T-helper 1 cell (primary cell): Measurements from ENCODE around the gene IL15RA.
A peak's percentile ranks its signal among the peaks of the same experiment; 100 is the strongest.

Experiments
- DNase-seq, 5 donors: peaks; one replicate each; pipeline ENCODE4 v3.0.0-alpha.2; 2012 to 2020
- total RNA-seq, 4 donors: gene quantifications; one replicate each; lab custom pipeline; 2026; lab: John Stamatoyannopoulos, UW

The IL15RA gene
- total RNA-seq, result 5.5 to 7.9 (median 6.4) reads per million in 4 donors

DNA sequence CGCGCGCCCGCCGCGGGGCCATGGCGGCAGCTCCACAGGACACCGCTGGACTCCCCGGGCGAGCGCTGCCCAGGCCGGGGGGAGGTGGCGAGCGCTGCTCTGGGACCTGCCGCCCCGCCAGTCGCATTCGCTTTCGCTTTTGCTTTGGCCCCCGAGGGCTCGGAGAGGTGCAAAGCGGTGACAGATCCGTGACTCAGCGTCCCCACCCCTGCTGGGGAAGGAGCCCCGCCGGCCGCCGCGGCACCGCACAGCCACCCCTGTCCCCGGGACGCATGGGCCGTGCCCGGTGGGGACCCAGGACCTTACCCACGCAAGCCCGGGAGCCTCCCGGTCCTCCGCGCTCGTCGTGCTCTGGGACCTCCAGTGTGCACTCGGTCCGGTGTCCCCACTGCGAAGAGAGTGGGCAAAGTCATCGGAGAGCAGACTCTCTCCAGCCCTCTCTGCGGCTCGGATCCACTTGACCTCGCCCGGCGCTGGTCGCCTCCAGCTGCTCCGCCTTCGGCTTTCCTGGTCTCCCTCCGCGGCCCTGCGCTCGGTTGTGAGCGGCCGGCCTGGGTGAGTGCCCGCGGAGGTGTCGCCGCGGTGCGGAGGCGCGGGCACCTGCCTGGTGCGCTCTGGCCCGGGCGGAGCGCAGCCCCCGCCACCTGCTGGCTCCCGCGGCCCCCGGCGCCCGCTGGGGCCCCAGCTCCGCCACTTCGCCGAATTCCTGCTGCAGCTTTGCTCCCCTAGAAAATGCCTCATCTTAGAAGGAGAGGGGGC lies at the start of gene IL15RA:
IL15RA (minus strand) TSS at position 73 of the 759 bp plus-strand sequence; CDS start at position 22, 51 bp downstream.
- DNase-seq, result peak; percentile 68 to 88 (median 75)

DNA sequence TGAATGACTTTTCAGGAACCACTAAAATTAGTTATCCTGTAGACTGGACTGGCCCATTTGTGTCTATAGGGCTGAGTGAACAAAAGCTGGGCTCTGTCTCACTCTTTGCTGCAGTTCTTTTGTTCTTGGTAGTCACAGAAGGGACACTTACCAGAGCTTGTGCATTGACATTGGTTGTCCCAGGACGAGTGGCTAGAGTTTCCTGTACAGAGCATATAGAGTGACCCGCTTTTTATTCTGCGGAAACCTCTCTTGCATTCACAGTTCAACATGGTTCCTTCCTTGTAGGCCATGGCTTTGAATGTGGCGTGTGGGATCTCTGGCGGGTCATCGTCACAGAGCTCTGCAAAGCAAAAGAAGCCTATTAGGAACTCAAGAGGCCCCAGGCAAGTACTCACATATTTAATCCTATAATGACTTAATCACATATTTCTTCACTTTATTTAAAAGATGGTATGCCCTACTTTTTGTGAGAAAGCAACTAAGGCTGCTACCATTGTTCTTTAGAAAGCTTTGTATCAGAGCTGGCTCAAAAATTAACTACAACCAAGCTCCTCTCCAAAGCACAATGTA lies 48.4 kb upstream of the IL15RA start:
- no peak for DNase-seq

- DNase-seq, result no peak
These were observed 47.0 kb upstream of the IL15RA start for GRCh38 chr10:6024334-6024682.

GRCh38 chr10:6023661-6024333 lies 46.5 kb upstream of the IL15RA start:
- no peak for DNase-seq

GRCh38 chr10:6022660-6023059 lies 45.3 kb upstream of the IL15RA start:
- no peak for DNase-seq

DNA sequence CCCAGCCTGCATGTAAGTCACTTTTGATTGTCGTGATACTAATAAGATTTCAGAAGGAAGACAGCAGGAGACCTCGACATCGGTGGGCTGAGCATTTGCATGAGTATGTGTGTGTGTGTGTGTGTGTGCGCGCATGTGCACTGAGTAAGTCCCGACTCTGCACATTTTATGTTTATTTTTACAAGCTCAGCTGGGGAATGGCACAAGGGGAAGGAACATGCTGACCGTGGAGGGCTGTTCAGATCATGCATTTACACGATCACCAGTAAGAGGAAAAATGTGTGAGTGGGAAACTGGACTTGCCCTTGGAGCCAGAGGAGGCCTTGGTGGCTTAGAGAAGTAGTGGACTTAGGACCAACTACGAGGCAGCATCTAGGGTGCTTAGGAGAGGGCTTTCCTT lies 43.5 kb upstream of the IL15RA start:
- no peak for DNase-seq

- DNase-seq, result no peak
These were observed 42.5 kb upstream of the IL15RA start for GRCh38 chr10:6019796-6020195.

GRCh38 chr10:6019010-6019782 lies 41.9 kb upstream of the IL15RA start:
- DNase-seq, result no peak

GRCh38 chr10:6018422-6018821 lies 41.1 kb upstream of the IL15RA start:
- no peak for DNase-seq

DNA sequence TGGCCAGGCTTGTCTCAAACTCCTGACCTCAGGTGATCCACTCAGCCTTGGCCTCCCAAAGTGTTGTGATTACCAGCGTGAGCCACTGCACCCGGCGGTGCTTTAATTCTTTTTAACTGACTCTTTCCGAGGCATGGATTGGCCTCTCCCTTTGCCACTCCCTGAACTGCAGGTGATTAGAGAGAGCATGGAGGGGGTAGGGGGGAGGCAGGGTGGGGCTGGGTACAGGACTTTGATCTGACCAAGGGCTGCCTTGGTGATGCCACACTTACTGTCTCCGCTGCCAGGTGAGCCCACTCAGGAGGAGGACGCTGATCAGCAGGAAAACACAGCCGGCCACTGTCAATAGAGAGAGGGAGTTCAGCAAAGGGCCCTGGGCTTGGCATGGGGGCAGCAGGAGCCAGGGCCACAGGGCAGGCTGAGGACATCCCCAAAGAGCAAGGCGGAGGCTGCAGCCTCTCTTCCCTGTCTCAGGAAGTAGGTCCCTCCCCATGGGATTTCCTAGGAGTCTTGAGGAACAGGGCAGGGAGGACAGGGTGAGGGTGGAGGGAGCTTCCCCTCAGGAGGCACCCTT lies 40.5 kb upstream of the IL15RA start:
- DNase-seq, result no peak

DNA sequence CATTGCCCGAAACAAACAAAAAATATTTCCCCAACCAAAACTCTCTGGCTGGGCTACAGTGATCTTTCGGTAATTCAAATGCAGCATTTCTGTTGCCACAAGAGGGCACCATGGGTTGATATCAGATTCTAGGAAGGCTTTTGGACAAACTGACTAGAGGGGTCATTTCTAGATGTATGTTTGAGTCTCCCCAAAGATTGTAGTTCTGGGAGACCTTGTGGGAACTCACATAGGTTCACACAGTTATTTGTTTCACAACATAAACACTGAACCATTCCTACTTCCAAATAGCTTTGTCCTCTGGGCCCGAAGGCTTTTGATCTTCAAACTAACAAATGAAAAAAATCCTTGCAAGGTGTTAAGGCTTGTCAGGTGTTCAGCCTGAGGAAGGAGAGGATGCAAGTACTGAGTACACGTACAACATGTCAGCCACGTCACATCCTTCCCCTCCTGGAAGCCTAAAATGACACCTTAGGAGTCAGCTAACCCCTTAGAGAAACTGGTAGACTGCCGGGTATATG lies 37.0 kb upstream of the IL15RA start:
- peak in 4 of 5 donors; percentile 47 to 72 (median 60) for DNase-seq

DNA sequence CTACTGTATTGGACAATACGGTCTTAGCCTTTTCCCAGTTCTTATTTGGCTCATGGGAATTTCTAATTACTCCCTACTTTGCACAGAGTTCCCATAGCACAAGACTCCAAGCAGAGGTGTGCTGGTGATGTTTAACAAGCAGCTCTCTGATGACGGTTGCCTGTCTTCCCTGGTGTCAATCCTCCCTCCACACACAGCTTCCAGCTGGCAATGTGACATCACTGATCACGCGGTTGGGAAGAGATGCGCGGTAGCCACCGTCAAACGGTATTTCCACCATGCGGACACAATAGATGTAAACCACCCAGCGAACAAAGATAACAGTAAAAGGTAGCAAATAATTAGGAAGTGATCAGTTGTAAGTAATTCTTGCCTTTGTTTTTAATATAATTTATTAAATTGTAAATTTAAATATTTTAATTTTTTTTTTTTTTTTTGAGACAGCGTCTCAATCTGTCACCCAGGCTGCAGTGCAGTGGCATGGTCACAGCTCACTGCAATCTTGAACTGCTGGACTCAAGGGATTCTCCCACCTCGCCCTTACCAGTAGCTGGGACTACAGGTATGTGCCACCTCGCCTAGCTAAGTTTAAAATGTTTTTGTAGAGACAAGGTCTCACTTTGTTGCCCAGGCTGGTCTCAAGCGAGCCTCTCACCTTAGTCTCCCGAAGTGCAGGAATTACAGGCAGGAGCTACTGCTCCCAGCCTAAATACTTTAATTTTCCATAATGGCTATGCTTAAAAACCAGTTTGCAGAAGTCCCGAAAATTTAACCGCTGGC lies 36.3 kb upstream of the IL15RA start:
- DNase-seq, result no peak

DNA sequence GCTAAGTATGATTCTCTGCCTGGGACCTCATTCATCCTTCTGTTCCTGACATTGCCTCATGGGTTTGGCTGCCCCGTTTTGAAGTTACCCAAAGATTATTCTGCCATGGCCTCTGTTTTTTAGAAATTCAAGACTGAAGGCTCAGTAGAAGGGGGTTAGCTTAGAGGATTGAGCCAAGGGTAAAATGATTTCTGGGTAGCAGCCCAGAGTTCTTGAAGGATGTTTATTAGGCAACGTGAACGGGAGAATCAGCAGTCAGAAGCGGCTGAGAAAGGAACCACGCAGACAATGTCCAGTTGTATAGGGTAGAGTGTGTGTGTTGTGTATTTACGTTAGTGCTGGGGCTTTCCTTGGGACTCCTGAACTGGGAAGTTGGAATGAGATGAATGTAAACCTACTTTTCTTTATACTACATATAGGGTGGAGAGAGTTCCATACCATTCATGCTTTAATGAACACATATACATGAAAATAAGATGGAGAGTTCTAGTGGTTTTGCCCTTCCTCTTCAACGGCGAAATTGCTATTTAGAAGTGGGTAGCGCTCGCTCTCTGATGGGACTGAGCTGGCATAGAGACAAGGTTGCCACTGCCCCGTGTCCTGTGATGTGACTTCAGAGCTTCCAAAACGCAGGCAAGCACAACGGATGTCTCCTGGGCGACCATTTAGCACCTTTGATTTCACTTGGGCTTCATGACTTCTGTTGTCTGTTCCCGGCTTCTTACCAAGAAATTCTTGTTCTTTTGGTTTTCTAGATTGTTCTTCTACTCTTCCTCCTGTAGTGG lies 35.0 kb upstream of the IL15RA start:
- no peak for DNase-seq

DNA sequence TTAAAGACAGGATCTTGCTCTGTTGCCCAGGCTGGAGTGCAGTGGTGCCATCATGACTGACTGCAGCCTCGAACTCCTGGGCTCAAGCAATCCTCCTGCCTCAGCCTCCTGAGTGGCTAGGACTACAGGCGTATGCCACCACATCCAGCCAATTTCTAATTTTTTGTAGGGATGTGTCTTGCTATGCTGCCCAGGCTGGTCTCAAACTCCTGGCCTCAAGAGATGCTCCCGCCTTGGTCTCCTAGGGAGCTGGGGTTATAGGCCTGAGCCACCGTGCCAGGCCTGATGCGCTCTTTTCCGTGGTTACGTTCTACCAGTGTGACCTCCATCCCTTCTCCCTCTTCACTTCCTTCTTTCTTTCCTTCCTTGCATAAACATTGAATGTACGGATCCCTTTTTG lies 34.2 kb upstream of the IL15RA start:
- DNase-seq, result no peak

GRCh38 chr10:6010569-6010968 lies 33.2 kb upstream of the IL15RA start:
- DNase-seq, result no peak

DNA sequence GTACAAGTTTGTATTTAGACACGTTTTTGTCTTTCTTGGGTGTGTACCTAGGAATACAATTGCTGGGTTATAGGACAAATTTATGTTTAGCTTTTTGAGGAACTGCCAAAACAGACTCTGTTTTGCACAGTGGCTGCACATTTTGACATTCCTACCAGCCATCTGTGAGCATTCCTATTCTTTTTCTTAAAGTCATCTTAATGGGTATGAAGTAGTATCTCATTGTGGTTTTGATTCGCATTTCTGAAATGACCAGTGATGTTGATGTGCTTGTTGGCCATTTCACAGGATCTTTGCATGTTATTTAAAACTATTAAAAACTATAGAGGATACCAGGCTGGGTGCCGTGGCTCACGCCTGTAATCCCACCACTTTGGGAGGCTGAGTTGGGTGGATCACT lies 32.6 kb upstream of the IL15RA start:
- DNase-seq, result no peak

- peak in 1 of 5 donors; percentile 30 for DNase-seq
These were observed 31.8 kb upstream of the IL15RA start for GRCh38 chr10:6009150-6009549.

DNA sequence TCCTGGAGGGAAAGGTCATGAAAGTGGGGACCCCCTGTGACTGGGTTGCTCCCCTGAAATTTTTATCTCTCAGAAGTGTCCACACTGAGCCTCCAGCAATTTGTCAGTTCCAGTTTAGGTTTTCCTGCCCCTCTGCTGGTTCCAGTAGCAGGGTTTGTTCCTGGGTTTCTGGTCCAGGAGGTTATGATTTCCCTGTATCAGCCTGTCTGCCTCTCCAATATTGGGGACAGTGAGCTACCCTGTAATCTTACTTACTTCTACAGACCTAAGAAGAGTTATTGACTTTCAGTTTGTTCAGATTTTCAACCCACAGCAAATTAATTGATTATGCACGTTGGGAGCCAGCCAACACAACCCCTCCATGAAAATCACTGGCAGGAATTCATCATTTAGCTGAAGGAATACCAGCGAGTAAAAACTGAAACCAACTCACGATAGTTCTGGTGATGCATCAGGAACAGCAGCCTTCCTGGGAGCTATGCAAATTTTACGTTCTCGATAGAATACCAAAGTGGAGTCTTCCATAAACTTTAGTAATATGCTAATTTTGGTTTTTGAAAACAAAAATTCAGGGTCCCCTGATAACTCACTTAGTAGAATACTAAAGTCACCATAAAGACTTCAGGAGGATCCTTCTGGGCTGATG lies 31.3 kb upstream of the IL15RA start:
- DNase-seq, result no peak

DNA sequence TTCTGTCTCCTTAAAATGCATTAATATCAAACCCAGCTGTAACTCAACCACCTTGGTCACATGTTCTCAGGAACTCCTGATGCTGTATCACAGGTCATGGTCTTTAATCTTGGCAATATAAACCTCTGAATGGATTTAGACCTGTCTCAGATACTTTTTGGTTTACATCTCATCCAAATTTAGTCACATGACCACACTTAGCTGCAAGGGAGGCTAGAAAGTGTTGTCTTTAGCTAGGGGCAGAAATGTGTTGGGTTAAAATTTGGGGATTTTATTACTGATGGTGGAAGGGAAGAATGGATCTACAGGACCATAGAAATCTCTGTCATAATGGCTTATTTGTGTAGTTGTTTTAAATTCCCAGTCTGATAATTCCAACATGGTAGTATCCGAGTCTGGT lies 29.6 kb upstream of the IL15RA start:
- no peak for DNase-seq

DNA sequence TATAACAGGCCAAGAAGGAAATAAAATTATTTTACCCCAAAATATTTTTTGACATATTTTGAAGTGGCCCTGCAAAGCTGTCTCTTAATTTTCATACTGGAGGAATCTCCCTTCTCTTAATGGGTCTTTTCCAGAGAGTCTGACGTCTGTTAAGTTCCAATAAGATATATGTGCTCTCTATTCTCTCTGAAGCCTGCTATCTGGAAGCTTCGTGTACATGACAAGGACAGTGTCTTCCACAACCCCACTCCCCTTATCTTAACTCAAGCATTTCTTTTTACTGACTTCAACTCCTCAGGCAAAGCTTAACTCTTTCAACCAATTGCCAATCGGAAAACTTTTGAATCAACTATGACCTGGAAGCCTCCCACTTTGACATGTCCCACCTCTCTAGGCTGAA lies 29.2 kb upstream of the IL15RA start:
- DNase-seq, result no peak
